CD4-positive, alpha-beta T cell treated with Interleukin-17A for 4 hours (primary cell): ENCODE measurements around the gene ATL3.
"Not testable (repeated sequence)": the region's sequence is repeated elsewhere in the genome, so short reads cannot be mapped to it uniquely, and the experiment has no call there.

ENCODE experiments used
- DNase-seq: peaks from one replicate; pipeline ENCODE4 v3.0.0-alpha.2; 2020; ENCODE audit warnings: mixed read lengths

ATL3 gene

DNA sequence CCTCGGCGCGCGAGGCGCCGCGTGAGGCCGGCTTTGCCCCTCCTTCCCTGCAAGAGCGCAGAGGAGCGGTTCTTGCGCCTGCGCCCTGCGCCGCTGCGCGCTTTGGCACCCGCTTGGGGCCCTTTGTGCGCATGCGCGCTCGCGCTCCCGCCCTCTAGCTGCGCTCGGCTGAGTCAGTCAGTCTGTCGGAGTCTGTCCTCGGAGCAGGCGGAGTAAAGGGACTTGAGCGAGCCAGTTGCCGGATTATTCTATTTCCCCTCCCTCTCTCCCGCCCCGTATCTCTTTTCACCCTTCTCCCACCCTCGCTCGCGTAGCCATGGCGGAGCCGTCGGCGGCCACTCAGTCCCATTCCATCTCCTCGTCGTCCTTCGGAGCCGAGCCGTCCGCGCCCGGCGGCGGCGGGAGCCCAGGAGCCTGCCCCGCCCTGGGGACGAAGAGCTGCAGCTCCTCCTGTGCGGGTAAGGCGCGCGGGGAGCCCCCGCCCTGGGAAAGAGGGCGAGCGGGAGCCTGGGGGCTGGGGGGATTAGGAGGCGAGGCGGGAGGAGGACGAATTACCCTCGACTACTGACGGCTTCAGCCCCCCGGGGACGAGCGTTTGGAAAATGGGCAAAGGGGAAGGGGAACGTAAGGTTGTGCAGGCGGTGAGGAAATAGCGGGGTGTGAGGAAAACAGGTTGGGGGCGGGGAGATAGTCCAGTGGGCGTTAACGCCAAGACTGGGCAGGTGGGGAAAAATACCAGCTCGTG is 10.3 kb upstream of the ATL3 start, which contains the start of gene RTN3:
TSS of gene RTN3 (plus strand) at position 180 of the 745 bp plus-strand sequence. CDS start at position 317, 137 bp downstream.
- peak; percentile 99 for DNase-seq

DNA sequence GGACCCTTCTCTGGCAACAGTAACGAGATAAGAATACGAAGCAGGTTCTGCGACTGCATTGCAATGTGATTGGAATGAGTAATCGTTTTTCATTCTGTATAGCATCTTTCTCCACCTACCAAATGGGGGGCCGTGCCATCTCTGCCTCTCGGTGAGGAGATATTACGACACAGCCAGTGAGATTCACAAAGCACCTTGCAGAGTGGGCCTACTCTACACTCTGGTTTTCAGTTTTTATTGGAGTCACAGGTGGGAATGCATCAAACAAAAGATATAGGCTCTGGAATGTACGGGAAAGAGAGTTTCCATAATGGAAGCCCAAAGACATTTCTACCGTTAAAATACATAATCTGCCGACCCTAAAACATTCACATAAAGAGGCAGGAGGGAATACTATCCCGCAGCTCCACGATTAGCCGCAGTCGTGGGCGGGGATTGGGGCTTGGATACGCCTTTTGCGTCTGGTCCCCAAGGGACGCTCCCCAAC is 9.7 kb upstream of the ATL3 start:
- peak; percentile 6 for DNase-seq

DNA sequence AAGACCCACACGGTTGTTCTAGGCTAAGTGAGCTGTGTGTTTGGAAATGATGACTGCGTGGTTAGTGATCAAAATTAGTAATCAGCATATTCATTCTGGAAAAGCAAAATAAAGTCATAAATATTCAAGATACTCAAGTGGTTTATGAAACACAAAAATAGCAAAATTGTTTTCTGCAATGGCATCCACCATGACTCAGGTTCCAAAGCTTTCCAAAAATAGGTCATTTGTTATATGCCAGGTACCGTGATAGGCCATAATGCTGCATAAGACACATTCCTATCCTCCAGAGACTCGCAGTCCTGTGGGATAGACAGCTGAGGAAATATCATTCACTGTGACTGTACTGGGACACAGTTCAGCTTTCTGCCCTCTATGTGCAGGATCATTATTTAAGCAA is 2.4 kb upstream of the ATL3 start:
- no peak for DNase-seq

- no peak for DNase-seq
Observed at GRCh38 chr11:63672936-63673539, 1.9 kb upstream of the ATL3 start.

DNA sequence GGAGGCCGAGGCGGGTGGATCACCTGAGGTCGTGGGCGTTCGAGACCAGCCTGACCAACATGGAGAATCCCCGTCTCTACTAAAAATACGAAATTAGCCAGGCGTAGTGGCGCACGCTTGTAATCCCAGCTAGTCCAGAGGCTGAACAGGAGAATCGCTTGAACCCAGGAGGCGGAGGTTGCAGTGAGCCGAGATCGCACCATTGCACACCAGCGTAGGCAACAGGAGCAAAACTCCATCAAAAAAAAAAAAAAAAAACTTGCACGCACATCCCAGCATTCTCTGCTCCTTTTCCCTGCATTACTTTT is 934 bp upstream of the ATL3 start:
- no peak for DNase-seq

GRCh38 chr11:63670433-63671321 is 499 bp downstream of the ATL3 start:
- DNase-seq = peak; percentile 52

DNA sequence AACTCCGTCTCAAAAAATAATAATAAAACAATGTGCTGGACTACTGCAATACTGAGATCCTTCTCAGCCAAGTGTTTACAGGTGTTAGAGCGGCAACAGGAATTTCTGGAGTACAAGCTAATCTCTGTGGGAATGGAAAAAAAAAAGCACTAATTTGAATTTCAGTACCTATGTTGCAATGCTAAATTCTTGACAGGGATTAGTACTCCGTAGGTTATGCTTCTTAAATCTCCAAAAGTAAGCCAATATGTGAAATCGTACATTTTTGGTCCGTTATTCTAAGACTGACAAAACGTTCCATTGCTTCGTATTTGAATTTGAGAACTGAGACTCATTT is 1.1 kb downstream of the ATL3 start:
- no peak for DNase-seq

GRCh38 chr11:63667995-63668795 is 3.0 kb downstream of the ATL3 start:
- no peak for DNase-seq

GRCh38 chr11:63666874-63667273 is 4.3 kb downstream of the ATL3 start:
- DNase-seq = no peak

GRCh38 chr11:63663809-63664208 is 7.4 kb downstream of the ATL3 start:
- DNase-seq = no peak

DNA sequence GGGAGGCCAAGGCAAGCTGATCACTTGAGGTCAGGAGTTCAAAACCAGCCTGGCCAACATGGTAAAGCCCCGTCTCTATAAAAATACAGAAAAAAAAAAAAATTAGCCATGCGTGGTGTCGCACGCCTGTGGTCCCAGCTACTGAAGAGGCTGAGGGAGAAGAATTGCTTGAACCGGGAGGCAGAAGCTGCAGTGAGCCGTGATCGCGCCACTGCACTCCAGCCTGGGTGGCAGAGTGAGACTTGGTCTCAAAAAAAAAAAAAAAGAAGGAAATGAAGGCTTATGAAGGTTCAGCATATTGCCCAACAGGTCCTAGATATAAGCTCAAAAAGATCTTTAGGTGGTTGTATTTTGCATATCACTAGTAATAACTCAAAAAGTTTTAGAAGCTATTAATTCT is 10.2 kb downstream of the ATL3 start:
- DNase-seq = no peak

GRCh38 chr11:63652671-63653070 is 18.5 kb downstream of the ATL3 start:
- no peak for DNase-seq

DNA sequence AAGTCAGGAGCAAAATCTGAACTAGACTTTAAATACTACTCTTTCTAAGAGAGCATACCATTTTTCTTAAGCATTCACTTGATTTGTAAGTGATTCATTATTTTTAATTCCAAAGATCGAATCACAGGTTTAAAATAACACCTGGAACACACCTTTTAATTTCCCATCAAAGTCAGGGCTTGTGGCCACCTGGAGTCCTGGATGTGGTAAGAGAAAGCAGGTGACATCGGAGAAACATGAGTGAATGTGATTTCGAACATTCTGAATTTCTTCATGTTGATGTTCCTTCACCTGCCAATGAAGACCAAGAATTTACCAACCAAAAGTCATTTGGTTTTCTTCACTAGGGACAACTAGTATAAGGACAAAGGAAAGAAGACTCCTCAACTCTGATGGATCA is 28.0 kb downstream of the ATL3 start:
- DNase-seq = no peak

DNA sequence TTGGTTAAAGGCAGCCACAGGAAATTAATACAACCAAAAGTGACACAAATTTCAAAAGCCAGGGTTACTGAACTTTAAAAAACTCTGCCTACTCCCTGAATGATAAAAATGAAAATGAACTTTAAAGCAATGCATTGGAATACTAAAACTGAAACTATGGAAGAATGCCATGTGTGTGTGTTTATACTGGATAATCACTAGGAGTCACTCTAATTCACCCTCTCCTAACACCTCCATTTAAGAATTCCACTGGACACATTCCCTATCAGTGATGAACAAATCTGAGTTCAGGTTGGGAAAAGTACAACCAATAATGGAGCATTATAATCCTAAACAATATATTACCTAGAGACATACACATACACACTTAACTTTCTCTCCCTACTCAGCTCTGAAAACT is 29.4 kb downstream of the ATL3 start:
- DNase-seq = no peak

- DNase-seq = no peak
Observed at GRCh38 chr11:63639199-63639832, 31.9 kb downstream of the ATL3 start.

DNA sequence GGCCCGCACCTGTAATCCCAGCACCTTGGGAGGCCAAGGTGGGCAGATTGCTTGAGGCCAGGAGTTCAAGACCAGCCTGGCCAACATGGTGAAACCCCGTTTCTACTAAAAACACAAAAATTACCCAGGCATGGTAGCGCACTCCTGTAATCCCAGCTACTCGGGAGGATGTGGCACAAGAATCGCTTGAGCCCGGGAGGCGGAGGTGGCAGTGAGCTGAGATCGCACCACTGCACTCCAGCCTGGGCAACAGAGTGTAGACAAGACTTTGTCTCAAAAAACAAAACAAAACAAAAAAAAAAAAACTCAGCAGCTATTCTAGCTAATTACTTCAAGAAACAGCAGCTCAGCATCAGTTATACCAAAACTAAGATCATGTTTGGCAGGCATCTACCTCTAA is 32.7 kb downstream of the ATL3 start:
- DNase-seq = not testable (repeated sequence)

GRCh38 chr11:63635762-63636465 is 35.3 kb downstream of the ATL3 start:
- DNase-seq = peak; percentile 79

DNA sequence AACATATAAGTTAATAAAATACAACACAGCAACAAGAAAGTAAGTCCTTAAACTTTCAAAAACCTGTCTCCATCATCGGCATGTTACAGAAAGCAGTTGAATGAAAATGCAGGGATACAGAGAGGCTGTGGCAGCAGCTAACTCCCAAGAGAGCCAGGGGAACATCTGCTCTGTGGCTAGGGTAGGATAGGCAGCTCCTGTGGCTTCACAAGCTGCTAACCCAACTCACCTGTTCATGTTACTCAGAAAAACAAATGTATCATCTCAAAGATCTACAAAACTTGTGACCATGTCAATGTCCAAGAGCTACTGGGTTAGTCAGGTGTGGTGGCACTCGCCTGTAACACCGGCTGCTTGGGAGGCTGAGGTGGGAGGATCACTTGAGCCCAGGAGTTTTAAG is 41.8 kb downstream of the ATL3 start:
- DNase-seq = no peak

- no peak for DNase-seq
Observed at GRCh38 chr11:63623513-63624140, 47.5 kb downstream of the ATL3 start.

DNA sequence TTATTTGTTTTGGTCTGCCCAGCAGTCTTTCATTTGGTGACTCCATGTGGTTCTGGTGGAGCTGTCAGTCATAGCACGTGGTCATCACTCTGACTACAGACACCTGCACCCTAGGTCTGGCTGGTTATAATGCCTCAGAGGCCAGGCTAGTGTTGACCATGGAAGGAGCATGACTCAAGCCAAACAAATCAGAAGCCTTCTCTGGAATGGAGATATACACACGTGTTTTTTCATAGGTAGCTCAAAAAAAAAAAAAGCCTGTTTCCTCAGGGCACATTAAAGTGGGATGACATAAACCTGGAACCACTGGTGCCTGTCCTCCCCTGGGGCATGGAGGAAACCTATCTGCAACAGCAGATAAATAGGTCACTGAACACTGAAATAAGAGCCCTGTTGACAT is 48.9 kb downstream of the ATL3 start:
- DNase-seq = no peak

DNA sequence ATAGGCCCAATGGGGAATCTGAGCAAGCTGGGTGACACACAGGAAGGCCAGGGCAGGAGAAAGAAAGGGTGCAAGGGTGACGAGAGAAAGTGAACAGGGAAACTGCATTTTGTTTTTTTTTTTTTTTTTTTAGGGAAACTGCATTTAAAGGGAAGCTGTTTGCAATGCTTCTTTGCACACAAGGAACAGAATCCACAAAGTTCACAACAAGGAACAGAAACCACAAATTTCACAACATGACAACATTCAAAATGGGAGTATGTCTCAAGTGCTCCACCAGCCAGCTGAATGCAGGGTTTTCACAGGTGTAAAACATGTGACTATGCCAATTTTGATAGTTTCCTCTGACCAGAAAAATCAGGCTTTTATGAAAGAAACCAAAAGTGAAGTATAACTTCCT is 50.1 kb downstream of the ATL3 start:
- DNase-seq = no peak
